ENCODE data around the gene TMEM221.

Gene TMEM221

DNA sequence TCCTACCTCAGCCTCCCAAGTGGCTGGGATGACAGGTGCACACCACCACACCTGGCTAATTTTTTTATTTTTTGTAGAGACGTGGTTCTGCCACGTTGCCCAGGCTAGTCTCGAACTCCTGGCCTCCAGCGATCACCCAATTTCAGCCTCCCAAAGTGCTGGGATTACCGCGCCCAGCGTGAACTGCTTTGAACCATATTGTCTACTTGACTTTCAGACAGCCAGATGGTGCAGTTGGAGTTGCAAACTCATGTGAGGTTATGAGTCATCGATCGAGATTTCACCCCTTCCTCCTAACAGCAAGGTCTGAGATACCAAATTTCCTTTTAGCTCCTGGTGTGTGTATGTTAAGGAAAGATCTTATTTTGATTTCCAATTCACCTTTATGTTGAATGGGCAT is 24.6 kb upstream of the TMEM221 start:
- H3K4me1 ChIP-seq = no peaks in the 10 kb centered on the region

DNA sequence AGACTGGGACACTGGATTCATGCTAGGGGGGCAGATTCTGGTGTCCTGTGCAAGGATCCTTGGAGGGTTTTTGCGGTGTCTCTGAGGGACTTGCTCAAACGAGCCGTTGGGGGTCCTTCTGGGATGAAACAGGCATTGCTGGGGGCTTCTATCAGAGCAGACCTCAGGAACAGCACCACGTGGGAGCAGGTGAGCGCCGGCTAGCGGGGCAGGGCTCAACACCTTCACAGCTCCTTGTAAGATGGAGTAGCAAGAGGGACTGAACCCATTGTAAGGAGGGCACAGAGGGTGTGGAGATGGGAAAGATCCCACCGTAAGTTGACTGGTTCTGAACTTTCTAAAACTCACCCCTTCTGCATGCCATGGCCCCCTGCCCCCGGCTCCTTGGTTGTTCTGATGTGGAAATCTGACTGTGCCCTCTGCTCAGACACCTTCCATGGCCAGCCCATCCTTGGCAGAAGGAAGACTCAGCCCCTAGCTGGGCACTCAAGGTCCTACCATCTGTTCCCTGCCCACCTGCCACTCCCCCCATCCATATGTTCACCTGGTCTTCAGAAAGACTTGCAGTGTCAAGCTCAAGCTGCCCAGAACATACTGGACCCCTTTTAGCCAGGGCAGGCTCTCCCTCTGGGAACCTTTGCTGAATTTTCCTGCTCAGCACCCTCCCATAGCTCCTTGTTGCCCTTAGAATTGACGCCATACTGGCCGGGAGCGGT is 23.1 kb upstream of the TMEM221 start:
- Histone ChIP-seq H3K9me3 (no peaks in the 10 kb centered on the region), H3K4me3 (ENCODE audit: low read depth, low read length) (no peak overlapping the region), H3K4me1 (no peaks in the 10 kb centered on the region), H3K27me3 (no peaks in the 10 kb centered on the region), H3K36me3 (no peaks in the 10 kb centered on the region)
- DNase-seq = no peak
- TF ChIP-seq, protein P1, sequence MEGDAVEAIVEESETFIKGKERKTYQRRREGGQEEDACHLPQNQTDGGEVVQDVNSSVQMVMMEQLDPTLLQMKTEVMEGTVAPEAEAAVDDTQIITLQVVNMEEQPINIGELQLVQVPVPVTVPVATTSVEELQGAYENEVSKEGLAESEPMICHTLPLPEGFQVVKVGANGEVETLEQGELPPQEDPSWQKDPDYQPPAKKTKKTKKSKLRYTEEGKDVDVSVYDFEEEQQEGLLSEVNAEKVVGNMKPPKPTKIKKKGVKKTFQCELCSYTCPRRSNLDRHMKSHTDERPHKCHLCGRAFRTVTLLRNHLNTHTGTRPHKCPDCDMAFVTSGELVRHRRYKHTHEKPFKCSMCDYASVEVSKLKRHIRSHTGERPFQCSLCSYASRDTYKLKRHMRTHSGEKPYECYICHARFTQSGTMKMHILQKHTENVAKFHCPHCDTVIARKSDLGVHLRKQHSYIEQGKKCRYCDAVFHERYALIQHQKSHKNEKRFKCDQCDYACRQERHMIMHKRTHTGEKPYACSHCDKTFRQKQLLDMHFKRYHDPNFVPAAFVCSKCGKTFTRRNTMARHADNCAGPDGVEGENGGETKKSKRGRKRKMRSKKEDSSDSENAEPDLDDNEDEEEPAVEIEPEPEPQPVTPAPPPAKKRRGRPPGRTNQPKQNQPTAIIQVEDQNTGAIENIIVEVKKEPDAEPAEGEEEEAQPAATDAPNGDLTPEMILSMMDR (IDR thresholded peaks at IDR 0.05; ENCODE audit: low read depth, low read length) = no peak

More for the DNA sequence above, 24.6 kb upstream of the TMEM221 start:
- H3K36me3 ChIP-seq = no peaks in the 10 kb centered on the region
- DNase-seq = no peak
- no peaks in the 10 kb centered on the region for H3K27me3 ChIP-seq
- no peaks in the 10 kb centered on the region for H3K9me3 ChIP-seq
- H3K4me3 ChIP-seq (ENCODE audit: low read depth, low read length) = no peak overlapping the region
- TF ChIP-seq, protein P1 (IDR thresholded peaks at IDR 0.05; ENCODE audit: low read depth, low read length) = no peak

DNA sequence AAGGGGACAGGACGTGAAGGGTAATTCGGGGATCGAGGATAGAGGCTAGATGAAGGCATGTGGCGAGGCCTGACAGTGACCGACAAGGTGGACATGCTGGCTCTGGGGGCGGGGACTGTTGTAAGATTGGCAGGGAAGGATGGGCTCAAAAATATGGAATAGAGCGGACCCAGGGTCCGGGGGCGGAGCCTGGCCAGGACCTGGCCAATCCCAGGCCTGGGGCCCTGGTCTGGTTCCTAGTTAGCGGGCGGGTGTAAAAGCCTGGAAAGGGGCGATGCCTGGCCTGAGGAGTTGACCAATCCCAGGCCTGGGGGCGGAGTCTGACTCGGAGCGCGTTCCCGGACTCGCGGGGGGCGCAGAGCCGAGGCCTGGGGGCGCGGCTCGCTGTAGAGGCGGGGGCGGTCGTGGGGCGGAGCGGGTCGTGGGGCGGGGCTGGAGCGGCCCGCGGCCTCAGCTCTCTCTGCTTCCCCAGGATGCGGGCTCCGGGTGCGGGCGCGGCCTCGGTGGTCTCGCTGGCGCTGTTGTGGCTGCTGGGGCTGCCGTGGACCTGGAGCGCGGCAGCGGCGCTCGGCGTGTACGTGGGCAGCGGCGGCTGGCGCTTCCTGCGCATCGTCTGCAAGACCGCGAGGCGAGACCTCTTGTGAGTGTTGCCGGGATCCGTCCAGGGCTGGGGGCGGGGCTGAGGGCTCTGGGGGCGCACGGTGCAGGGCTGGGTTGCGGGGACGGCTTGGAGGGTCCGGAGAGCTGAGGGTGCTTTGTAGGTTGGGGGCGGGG is 21.8 kb upstream of the TMEM221 start, which contains the start of gene SLC27A1:
SLC27A1 (plus strand) TSS at position 457 of the 774 bp plus-strand sequence; CDS start at position 474, 17 bp downstream.
- DNase-seq = peak; percentile 100
- Histone ChIP-seq H3K4me1 (peaks cover 5% of the 10 kb centered on the region), H3K27me3 (no peaks in the 10 kb centered on the region)

DNA sequence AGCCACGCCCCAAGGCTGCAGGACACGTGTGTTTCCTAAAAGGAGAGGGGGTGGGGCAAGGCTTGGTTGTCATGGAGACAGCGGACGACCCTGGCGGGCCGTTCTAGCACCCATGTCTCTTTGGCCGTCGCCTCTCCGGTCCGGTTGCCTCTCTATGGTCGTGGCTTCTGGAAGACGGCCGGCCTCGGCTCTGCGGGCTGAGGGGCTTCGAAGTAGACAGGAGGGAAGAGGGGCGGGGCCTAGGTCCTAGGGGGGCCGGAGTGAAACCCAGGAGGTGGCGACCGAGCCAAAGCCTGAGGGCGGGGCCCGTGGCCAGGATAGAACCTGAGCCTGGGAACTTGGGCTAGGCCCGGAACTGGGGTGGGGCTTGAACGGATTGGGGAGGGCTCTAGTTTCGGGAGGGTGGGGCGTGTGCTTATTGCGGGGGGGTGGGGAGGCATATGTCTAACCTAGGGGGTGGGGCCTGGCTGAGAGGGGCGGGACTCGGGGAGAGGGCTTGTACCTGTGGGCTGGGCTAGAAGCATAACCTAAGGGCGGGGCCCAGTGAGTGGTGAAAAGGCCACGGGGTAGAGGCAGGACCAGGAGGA is 21.1 kb upstream of the TMEM221 start:
- peak; percentile 96 for DNase-seq
- TF ChIP-seq, protein P1 (IDR thresholded peaks at IDR 0.05; ENCODE audit: low read depth, low read length) = no peak
- Histone ChIP-seq H3K9me3 (no peaks in the 10 kb centered on the region), H3K4me1 (peaks cover 5% of the 10 kb centered on the region), H3K4me3 (ENCODE audit: low read depth, low read length) (peak overlapping the region; percentile 65), H3K27me3 (no peaks in the 10 kb centered on the region), H3K36me3 (no peaks in the 10 kb centered on the region)

More for the DNA sequence above, 21.8 kb upstream of the TMEM221 start, which contains the start of gene SLC27A1:
- Histone ChIP-seq H3K36me3 (no peaks in the 10 kb centered on the region), H3K9me3 (no peaks in the 10 kb centered on the region), H3K4me3 (ENCODE audit: low read depth, low read length) (peak within 1 kb of the TSS; percentile 65)
- TF ChIP-seq, protein P1 (IDR thresholded peaks at IDR 0.05; ENCODE audit: low read depth, low read length) = no peak

DNA sequence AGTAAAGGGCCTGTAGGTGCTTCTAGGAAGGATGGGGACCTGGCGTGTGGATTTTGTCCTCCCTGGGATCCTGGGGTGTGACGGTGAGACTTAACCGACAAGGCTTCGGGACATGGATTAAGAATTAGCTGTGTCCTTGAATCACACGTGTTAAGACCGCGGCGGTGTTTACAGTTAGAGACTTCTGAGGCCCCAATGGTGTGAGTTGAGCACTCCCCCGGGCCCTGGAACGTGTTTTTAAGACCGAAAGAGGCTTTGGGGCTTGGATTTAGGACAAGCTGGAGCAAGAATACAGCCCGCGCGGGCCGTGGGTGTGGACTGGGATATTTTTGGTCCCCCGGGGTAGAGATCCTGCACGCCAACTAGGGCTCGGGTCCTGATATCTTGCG is 20.6 kb upstream of the TMEM221 start:
- Histone ChIP-seq H3K27me3 (no peaks in the 10 kb centered on the region), H3K4me3 (ENCODE audit: low read depth, low read length) (peak overlapping the region; percentile 65), H3K4me1 (peaks cover 5% of the 10 kb centered on the region), H3K9me3 (no peaks in the 10 kb centered on the region), H3K36me3 (no peaks in the 10 kb centered on the region)
- TF ChIP-seq, protein P1 (IDR thresholded peaks at IDR 0.05; ENCODE audit: low read depth, low read length) = no peak
- DNase-seq = no peak
